ENCODE results near the gene CASP5.

DNA sequence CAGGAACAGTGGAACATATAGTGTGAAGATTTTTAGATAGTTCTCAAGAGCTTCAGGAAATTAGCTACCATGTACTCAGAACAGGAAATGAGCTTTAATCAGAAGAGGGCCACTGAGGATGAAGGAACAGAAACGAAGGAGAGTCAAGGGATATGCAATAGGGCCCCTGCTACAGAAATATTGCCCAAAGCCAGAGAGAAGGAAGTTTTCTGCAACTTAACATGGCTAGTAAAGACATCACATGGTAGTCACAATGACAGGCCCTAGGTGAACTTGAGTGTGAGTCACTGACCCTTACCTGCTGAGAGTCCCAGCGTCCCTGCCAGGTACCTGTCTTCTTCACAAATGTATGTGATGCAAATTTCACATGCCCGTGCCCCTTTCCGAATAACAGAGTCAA, 47.3 kb upstream of the CASP5 start:
- TF ChIP-seq, protein P1, sequence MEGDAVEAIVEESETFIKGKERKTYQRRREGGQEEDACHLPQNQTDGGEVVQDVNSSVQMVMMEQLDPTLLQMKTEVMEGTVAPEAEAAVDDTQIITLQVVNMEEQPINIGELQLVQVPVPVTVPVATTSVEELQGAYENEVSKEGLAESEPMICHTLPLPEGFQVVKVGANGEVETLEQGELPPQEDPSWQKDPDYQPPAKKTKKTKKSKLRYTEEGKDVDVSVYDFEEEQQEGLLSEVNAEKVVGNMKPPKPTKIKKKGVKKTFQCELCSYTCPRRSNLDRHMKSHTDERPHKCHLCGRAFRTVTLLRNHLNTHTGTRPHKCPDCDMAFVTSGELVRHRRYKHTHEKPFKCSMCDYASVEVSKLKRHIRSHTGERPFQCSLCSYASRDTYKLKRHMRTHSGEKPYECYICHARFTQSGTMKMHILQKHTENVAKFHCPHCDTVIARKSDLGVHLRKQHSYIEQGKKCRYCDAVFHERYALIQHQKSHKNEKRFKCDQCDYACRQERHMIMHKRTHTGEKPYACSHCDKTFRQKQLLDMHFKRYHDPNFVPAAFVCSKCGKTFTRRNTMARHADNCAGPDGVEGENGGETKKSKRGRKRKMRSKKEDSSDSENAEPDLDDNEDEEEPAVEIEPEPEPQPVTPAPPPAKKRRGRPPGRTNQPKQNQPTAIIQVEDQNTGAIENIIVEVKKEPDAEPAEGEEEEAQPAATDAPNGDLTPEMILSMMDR (conservative IDR thresholded peaks at IDR 0.05; ENCODE audit: low read depth, low read length), result no peak
- TF ChIP-seq CEBPB (IDR thresholded peaks at IDR 0.05; ENCODE audit: low read depth, low read length) (no peak), RAD21 (IDR thresholded peaks at IDR 0.05; ENCODE audit: low read length) (no peak), POLR2A (IDR thresholded peaks at IDR 0.05; ENCODE audit: low read depth, low read length) (no peak), MAFK (IDR thresholded peaks at IDR 0.05; ENCODE audit: low read depth, low read length) (no peak), RCOR1 (IDR thresholded peaks at IDR 0.05; ENCODE audit: insufficient replicate concordance, low read length) (no peak)

Data from IMR-90 (cell line).